ENCODE measurements around the gene MAML3. TPM values are rescaled to one million over a fixed set of nuclear protein-coding genes. Genes with fewer than 3 reads are reported as not detected.

Gene MAML3
- total and polyA plus RNA-seq, 2 experiments from 2014 or later = 1.7 to 6.5 TPM

GRCh38 chr4:140056015-140056414 is 98.0 kb downstream of the MAML3 start:
- H3K27me3 ChIP-seq (ENCODE audit: insufficient read depth) = no peaks in the 10 kb centered on the region
- H3K79me2 ChIP-seq (replicated peaks; ENCODE audit: insufficient read depth) = no peaks in the 10 kb centered on the region
- no peaks in the 10 kb centered on the region for H3K9me2 ChIP-seq (ENCODE audit: insufficient read depth)
- no peaks in the 10 kb centered on the region for H3K36me3 ChIP-seq (ENCODE audit: insufficient read depth)
- TF ChIP-seq CTCF (conservative IDR thresholded peaks at IDR 0.05; ENCODE audit: low read depth in 2 of 2) (no peak), EZH2phosphoT487 (IDR thresholded peaks at IDR 0.05; ENCODE audit: unreplicated experiment) (no peak), ZNF114 (CRISPR knock-in tag; IDR thresholded peaks at IDR 0.05) (no peak), STAT1 (IDR thresholded peaks at IDR 0.05; ENCODE audit: unreplicated experiment) (no peak)
- DNase-seq (ENCODE audit: low spot score) = peak; percentile 14
- H3K9me3 Mint-ChIP-seq = no peaks in the 10 kb centered on the region
- peaks cover 4% of the 10 kb centered on the region for H3K27me3 Mint-ChIP-seq (ENCODE audit: insufficient read depth, low read depth, poor library complexity)
- no peak overlapping the region for H3K4me3 ChIP-seq
- no peak overlapping the region for H3K4me2 ChIP-seq
- H3K4me3 Mint-ChIP-seq = no peak overlapping the region
- H3K4me1 ChIP-seq (ENCODE audit: insufficient read depth) = no peaks in the 10 kb centered on the region
- H3K27ac ChIP-seq (ENCODE audit: low read depth) = no peak overlapping the region
- no peaks in the 10 kb centered on the region for H3K36me3 Mint-ChIP-seq (ENCODE audit: low read depth)
- H2AFZ ChIP-seq = no peak overlapping the region; the same call in 1 of the 2 replicates
- H4K20me1 ChIP-seq (replicated peaks; ENCODE audit: insufficient read depth) = no peaks in the 10 kb centered on the region
- no peaks in the 10 kb centered on the region for H3F3A ChIP-seq (replicated peaks; ENCODE audit: low read depth)
- H3K27ac Mint-ChIP-seq = no peak overlapping the region
- H3K4me1 Mint-ChIP-seq = peaks cover 6% of the 10 kb centered on the region
- peak; percentile 56 for ATAC-seq

- DNase-seq (ENCODE audit: low spot score) (no peak), ATAC-seq (no peak)
- Mint-ChIP-seq H3K27ac (no peak overlapping the region), H3K27me3 (ENCODE audit: insufficient read depth, low read depth, poor library complexity) (peaks cover 4% of the 10 kb centered on the region), H3K9me3 (no peaks in the 10 kb centered on the region), H3K36me3 (ENCODE audit: low read depth) (no peaks in the 10 kb centered on the region), H3K4me3 (no peak overlapping the region), H3K4me1 (peaks cover 13% of the 10 kb centered on the region)
- Histone ChIP-seq H3K9me2 (ENCODE audit: insufficient read depth) (no peaks in the 10 kb centered on the region), H3K27ac (ENCODE audit: low read depth) (no peak overlapping the region), H3K27me3 (ENCODE audit: insufficient read depth) (no peaks in the 10 kb centered on the region), H3K4me1 (ENCODE audit: insufficient read depth) (peaks cover 4% of the 10 kb centered on the region), H3K4me3 (no peak overlapping the region), H4K20me1 (replicated peaks; ENCODE audit: insufficient read depth) (no peaks in the 10 kb centered on the region), H3K4me2 (no peak overlapping the region), H2AFZ (no peak overlapping the region), H3K36me3 (ENCODE audit: insufficient read depth) (no peaks in the 10 kb centered on the region), H3K79me2 (replicated peaks; ENCODE audit: insufficient read depth) (no peaks in the 10 kb centered on the region), H3F3A (replicated peaks; ENCODE audit: low read depth) (no peaks in the 10 kb centered on the region)
- TF ChIP-seq ZNF114 (CRISPR knock-in tag; IDR thresholded peaks at IDR 0.05) = no peak
- TF ChIP-seq ZNF462 (CRISPR knock-in tag; IDR thresholded peaks at IDR 0.05) = no peak
- no peak for TF ChIP-seq EZH2 (IDR thresholded peaks at IDR 0.05; ENCODE audit: low read depth, unreplicated experiment)
- TF ChIP-seq JUNB (IDR thresholded peaks at IDR 0.05; ENCODE audit: unreplicated experiment) = no peak
- TF ChIP-seq STAT1 (IDR thresholded peaks at IDR 0.05; ENCODE audit: unreplicated experiment) = no peak
- TF ChIP-seq POLR2AphosphoS5 (IDR thresholded peaks at IDR 0.05; ENCODE audit: low read depth) = no peak
- TF ChIP-seq CREB1 (CRISPR knock-in tag; IDR thresholded peaks at IDR 0.05; ENCODE audit: low read depth) = no peak
- no peak for TF ChIP-seq ZNF331 (CRISPR knock-in tag; IDR thresholded peaks at IDR 0.05; ENCODE audit: low read depth)
- no peak for TF ChIP-seq REST (IDR thresholded peaks at IDR 0.05; ENCODE audit: unreplicated experiment)
- TF ChIP-seq EZH2phosphoT487 (IDR thresholded peaks at IDR 0.05; ENCODE audit: unreplicated experiment) = no peak
Measured at GRCh38 chr4:140054861-140055260, 99.1 kb downstream of the MAML3 start.
